PC-9 (cell line): ENCODE results near the gene PDK2. TPM values are rescaled to one million over a fixed set of nuclear protein-coding genes. Genes with fewer than 3 reads are reported as not detected.

Experiments
- BruUV-seq: library from RNA; stranded (reverse); fragments of 400-500 nt; replicated peaks from 2 replicates; lab custom pipeline; 2021; lab: Mats Ljungman, UMichigan
- CTCF ChIA-PET: fragments of 300-600 bp; sonication (Branson Sonifier 250); formaldehyde crosslinking; loops from one replicate; lab custom pipeline; 2022; ENCODE audit warnings: antibody characterized with exemption; lab: Charles Lee
- POLR2A ChIA-PET: fragments of 300-600 bp; sonication (Branson Sonifier 250); formaldehyde crosslinking; loops from one replicate; lab custom pipeline; 2022; ENCODE audit warnings: antibody characterized with exemption; ENCODE audit not compliant: unreplicated experiment; lab: Charles Lee
- DNase-seq, 2 experiments: peaks; one replicate each; pipeline versions ENCODE4 v3.0.0 to v3.0.0-alpha.2; 2015 to 2022; ENCODE audit warnings: mixed read lengths in 1 of 2
- H2AFZ ChIP-seq: fragments of 200-600 bp; sonication (generic); 2 replicates; pipeline ENCODE4 v1.8.1; 2017; ENCODE audit warnings: antibody characterized with exemption
- H3F3A ChIP-seq: fragments of 200-600 bp; sonication (generic); 2 replicates; pipeline ENCODE4 v1.8.1; 2017; ENCODE audit warnings: antibody characterized with exemption, mild to moderate bottlenecking, low read depth; ENCODE audit not compliant: insufficient read depth
- H3K27ac ChIP-seq: fragments of 200-600 bp; sonication (generic); 2 replicates; pipeline ENCODE4 v1.6.1; 2016; ENCODE audit warnings: mixed run types
- H3K27me3 ChIP-seq: fragments of 200-600 bp; sonication (generic); 2 replicates; pipeline ENCODE4 v1.6.1; 2016; ENCODE audit warnings: low read depth, mixed run types; ENCODE audit not compliant: insufficient read depth
- H3K36me3 ChIP-seq: fragments of 200-600 bp; sonication (generic); 2 replicates; pipeline ENCODE4 v1.6.1; 2016; ENCODE audit warnings: low read depth, mixed run types
- H3K4me1 ChIP-seq: fragments of 200-600 bp; sonication (generic); replicated peaks from 2 replicates; pipeline ENCODE4 v1.6.1; 2016; ENCODE audit warnings: mixed run types; ENCODE audit not compliant: insufficient read depth
- H3K4me2 ChIP-seq: fragments of 200-600 bp; sonication (generic); 2 replicates; pipeline ENCODE4 v1.6.1; 2017; ENCODE audit warnings: mixed run types
- H3K4me3 ChIP-seq: fragments of 200-600 bp; sonication (generic); 2 replicates; pipeline ENCODE4 v1.6.1; 2016; ENCODE audit warnings: mixed run types
- H3K79me2 ChIP-seq: fragments of 200-600 bp; sonication (generic); 2 replicates; pipeline ENCODE4 v1.6.1; 2017; ENCODE audit warnings: low read depth, mixed run types
- H3K9me2 ChIP-seq: fragments of 200-600 bp; sonication (generic); 2 replicates; pipeline ENCODE4 v1.8.1; 2017; ENCODE audit warnings: mild to moderate bottlenecking; ENCODE audit not compliant: insufficient read depth
- H3K9me3 ChIP-seq: fragments of 200-600 bp; sonication (generic); 2 replicates; pipeline ENCODE4 v1.8.1; 2016; ENCODE audit warnings: low read depth; ENCODE audit not compliant: insufficient read depth
- H4K20me1 ChIP-seq: fragments of 200-600 bp; sonication (generic); 2 replicates; pipeline ENCODE4 v1.8.1; 2017; ENCODE audit not compliant: insufficient read depth
- CTCF ChIP-seq: fragments of 200-600 bp; sonication (generic); conservative IDR thresholded peaks from 2 replicates; pipeline ENCODE4 v1.6.1; 2017; ENCODE audit warnings: mixed run types, antibody characterized with exemption, mild to moderate bottlenecking, moderate library complexity
- EZH2 ChIP-seq: fragments of 200-600 bp; sonication (generic); IDR thresholded peaks from 2 replicates; pipeline ENCODE4 v1.8.0; 2017; ENCODE audit warnings: antibody characterized with exemption, low read depth
- intact Hi-C: fragments of 100-400 bp; cut with micrococcal nuclease; formaldehyde crosslinking; loops from one replicate; pipeline ENCODE4 v1.10.0; 2022; ENCODE audit not compliant: unreplicated experiment
- total RNA-seq: library from RNA; stranded (reverse); gene quantifications from 2 replicates; pipeline ENCODE4 v1.2.3, GENCODE V29; 2021

PDK2 gene
- total RNA-seq, 1 experiment from 2014 or later, result 58.7 TPM

- Histone ChIP-seq H3K36me3 (no peaks in the 10 kb centered on the region), H3K9me2 (no peaks in the 10 kb centered on the region), H4K20me1 (no peaks in the 10 kb centered on the region), H3K4me2 (no peak overlapping the region), H3K27ac (no peak overlapping the region), H3K4me1 (peaks cover 38% of the 10 kb centered on the region), H3F3A (peaks cover 39% of the 10 kb centered on the region), H3K9me3 (no peaks in the 10 kb centered on the region), H3K4me3 (no peak overlapping the region), H2AFZ (no peak overlapping the region), H3K79me2 (no peaks in the 10 kb centered on the region), H3K27me3 (no peaks in the 10 kb centered on the region)
- ChIA-PET POLR2A (no interaction called here), CTCF (no interaction called here)
- TF ChIP-seq CTCF (no peak), EZH2 (no peak)
- DNase-seq, result no peak
- intact Hi-C loops, result no loop called here
- BruUV-seq, result no TSS peak
These were observed 62.7 kb downstream of the PDK2 start for GRCh38 chr17:50157891-50158290.

DNA sequence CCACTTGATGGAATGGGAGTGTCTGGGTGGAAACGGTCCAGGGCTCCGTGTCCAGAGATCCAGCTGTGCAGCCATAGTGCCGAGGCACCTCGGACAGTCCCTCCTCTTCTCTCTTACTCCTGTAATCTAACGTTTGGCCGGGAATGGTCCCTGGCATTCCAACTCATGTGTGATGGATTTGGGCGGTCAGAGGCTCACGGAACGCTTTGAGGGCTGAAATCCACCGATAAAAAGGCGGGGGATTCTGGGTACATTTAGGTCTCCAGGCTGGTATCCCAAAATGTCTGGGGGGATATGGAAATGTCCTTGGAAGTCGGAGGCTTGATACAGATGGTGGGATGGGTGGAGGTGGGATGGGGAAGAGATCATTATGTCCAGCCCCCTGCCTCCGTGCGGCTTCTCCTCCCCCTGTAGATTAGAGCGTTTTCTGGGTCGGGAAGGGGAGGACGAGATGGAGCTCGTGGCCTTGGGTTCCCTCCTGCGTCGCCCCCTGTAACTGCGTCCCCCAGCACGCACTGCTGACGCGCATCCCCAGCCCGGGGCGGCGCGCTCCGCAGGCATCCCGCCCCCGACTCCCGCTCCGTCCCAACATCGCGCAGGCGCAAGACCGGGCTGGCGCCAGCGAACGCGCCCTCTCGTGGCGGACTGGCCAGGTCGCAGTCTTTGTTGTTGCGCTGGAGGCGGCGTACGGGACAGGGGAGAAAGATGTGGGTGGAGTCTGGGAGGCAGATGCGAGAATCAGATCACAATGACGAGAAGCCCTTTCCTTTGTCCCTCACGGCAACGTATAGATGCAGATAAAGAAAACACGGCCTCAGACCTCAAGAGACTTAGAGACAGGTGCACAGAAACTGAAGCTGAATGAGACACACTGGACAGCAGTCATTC is 66.1 kb downstream of the PDK2 start:
- no peak overlapping the region for H3K27ac ChIP-seq
- H3F3A ChIP-seq, result peaks cover 8% of the 10 kb centered on the region; the same call in 1 of the 2 replicates
- no TSS peak for BruUV-seq
- H2AFZ ChIP-seq, result peak overlapping the region; percentile 86
- ChIA-PET POLR2A (no interaction called here), CTCF (interaction anchor here (0.9 kb wide), 1 partner anchor 22 kb away, joined by 3 read pairs; no protein-coding TSS in a partner anchor)
- peak overlapping the region; percentile 87 for H3K4me2 ChIP-seq
- no peaks in the 10 kb centered on the region for H3K9me2 ChIP-seq
- peak overlapping the region; percentile 59 for H3K4me3 ChIP-seq
- H3K4me1 ChIP-seq, result peaks cover 5% of the 10 kb centered on the region
- H3K79me2 ChIP-seq, result no peaks in the 10 kb centered on the region
- intact Hi-C loops, result loop anchor here (1.0 to 2.0 kb wide), 2 partner anchors 20 to 67 kb away; no protein-coding TSS in a partner anchor
- H4K20me1 ChIP-seq, result no peaks in the 10 kb centered on the region
- peak; percentile 74 to 91 for DNase-seq
- TF ChIP-seq EZH2 (no peak), CTCF (peak; percentile 88)
- no peaks in the 10 kb centered on the region for H3K36me3 ChIP-seq
- H3K27me3 ChIP-seq, result no peaks in the 10 kb centered on the region
- H3K9me3 ChIP-seq, result no peaks in the 10 kb centered on the region

Other genes starting within 250 kb of the PDK2 start
- gene TAC4, start 247.3 kb upstream of the PDK2 start, total RNA-seq, result not detected in 2 replicates
- 6.2 and 8.8 TPM in 2 replicates for gene DLX4, start 126.2 kb upstream of the PDK2 start, total RNA-seq
- gene DLX3, start 100.1 kb upstream of the PDK2 start, total RNA-seq, result 1.2 and 2.0 TPM in 2 replicates
- gene ITGA3, start 39.2 kb upstream of the PDK2 start, total RNA-seq, result 291 and 327 TPM in 2 replicates
- 0.17 and 0.73 TPM in 2 replicates for gene SAMD14, start 34.8 kb downstream of the PDK2 start, total RNA-seq
- gene PPP1R9B, start 55.3 kb downstream of the PDK2 start, total RNA-seq, result 34.0 and 35.8 TPM in 2 replicates
- gene SGCA, start 70.7 kb downstream of the PDK2 start, total RNA-seq, result not detected in 2 replicates
- gene COL1A1, start 106.3 kb downstream of the PDK2 start, total RNA-seq, result 20.7 and 29.5 TPM in 2 replicates
- 12.9 and 16.6 TPM in 2 replicates for gene TMEM92, start 179.1 kb downstream of the PDK2 start, total RNA-seq